GM23248 (cell line): ENCODE measurements around the gene RBBP5. TPM values are rescaled to one million over a fixed set of nuclear protein-coding genes. Genes with fewer than 3 reads are reported as not detected.

Experiments used
- DNase-seq: peaks from one replicate; pipeline ENCODE4 v3.0.0-alpha.2; 2015
- H2AFZ ChIP-seq: fragments of 200-600 bp; sonication (generic); 2 replicates; pipeline ENCODE4 v1.6.1; 2016; ENCODE audit warnings: antibody characterized with exemption
- H3F3A ChIP-seq: fragments of 200-600 bp; sonication (generic); 2 replicates; pipeline ENCODE4 v1.6.1; 2016; ENCODE audit warnings: mild to moderate bottlenecking, antibody characterized with exemption, mixed run types; ENCODE audit not compliant: insufficient read depth
- H3K27ac ChIP-seq: fragments of 200-600 bp; sonication (generic); 2 replicates; pipeline ENCODE4 v1.5.1; 2016; ENCODE audit warnings: mild to moderate bottlenecking
- H3K27me3 ChIP-seq: fragments of 200-600 bp; sonication (generic); replicated peaks from 2 replicates; pipeline ENCODE4 v1.6.1; 2016; ENCODE audit warnings: mild to moderate bottlenecking; ENCODE audit not compliant: insufficient read depth
- H3K36me3 ChIP-seq: fragments of 200-600 bp; sonication (generic); 2 replicates; pipeline ENCODE4 v1.6.1; 2016; ENCODE audit warnings: low read depth, mild to moderate bottlenecking
- H3K4me1 ChIP-seq: fragments of 200-600 bp; sonication (generic); 2 replicates; pipeline ENCODE4 v1.6.1; 2016; ENCODE audit warnings: mild to moderate bottlenecking; ENCODE audit not compliant: insufficient read depth
- H3K4me2 ChIP-seq: fragments of 200-600 bp; sonication (generic); one replicate; pipeline ENCODE4 v1.6.1; 2016; ENCODE audit warnings: mild to moderate bottlenecking; ENCODE audit not compliant: unreplicated experiment
- H3K4me3 ChIP-seq: fragments of 200-600 bp; sonication (generic); 2 replicates; pipeline ENCODE4 v1.5.1; 2016; ENCODE audit warnings: mild to moderate bottlenecking
- H3K79me2 ChIP-seq: fragments of 200-600 bp; sonication (generic); 2 replicates; pipeline ENCODE4 v1.6.1; 2016; ENCODE audit warnings: mild to moderate bottlenecking; ENCODE audit not compliant: insufficient read depth
- H3K9ac ChIP-seq: fragments of 200-600 bp; sonication (generic); 2 replicates; pipeline ENCODE4 v1.6.1; 2016; ENCODE audit warnings: mild to moderate bottlenecking
- H3K9me2 ChIP-seq: fragments of 200-600 bp; sonication (generic); 2 replicates; pipeline ENCODE4 v1.6.1; 2016; ENCODE audit warnings: mixed run types, mild to moderate bottlenecking, moderate library complexity; ENCODE audit not compliant: insufficient read depth
- H3K9me3 ChIP-seq: fragments of 200-600 bp; sonication (generic); one replicate; pipeline ENCODE4 v1.6.1; 2017; ENCODE audit warnings: low read depth
- H4K20me1 ChIP-seq: fragments of 200-600 bp; sonication (generic); 2 replicates; pipeline ENCODE4 v1.6.0; 2016; ENCODE audit not compliant: insufficient read depth
- EZH2 ChIP-seq: fragments of 200-600 bp; sonication (generic); IDR thresholded peaks from 2 replicates; pipeline ENCODE4 v1.6.1; 2018; ENCODE audit warnings: antibody characterized with exemption, mild to moderate bottlenecking; ENCODE audit not compliant: insufficient read depth, poor library complexity, severe bottlenecking
- EZH2phosphoT487 ChIP-seq: fragments of 200-600 bp; sonication (generic); IDR thresholded peaks from 2 replicates; pipeline ENCODE4 v1.6.1; 2018; ENCODE audit warnings: antibody characterized with exemption, moderate library complexity, mild to moderate bottlenecking, low read depth; ENCODE audit not compliant: insufficient read depth
- WGBS, 2 experiments: methylation state at CpG; one replicate each; pipeline ENCODE4 v1.1.6; 2015 to 2017; ENCODE audit warnings: low lambda C conversion rate in 2 of 2, low coverage in 1 of 2; ENCODE audit errors: missing lambda C conversion rate in 2 of 2; 5-methylcytosine and 5-hydroxymethylcytosine counted together
- in situ Hi-C: fragments of 300-500 bp; cut with MboI; formaldehyde crosslinking; loops from 2 replicates; pipeline ENCODE4 v1.15.0; 2020
- polyA plus RNA-seq: library from polyadenylated mRNA; unstranded; fragments of >200 nt; fragmentation: Nextera tagmentation; extraction: Ambion mirVana; gene quantifications from 2 replicates; pipeline ENCODE4 v1.2.1, GENCODE V29; 2016
- total RNA-seq: library from RNA; depleted of rRNA; stranded (reverse); fragments of >200 nt; shearing (Covaris generic); gene quantifications from 2 replicates; pipeline ENCODE4 v1.2.3, GENCODE V29; 2014

The RBBP5 gene
- total and polyA plus RNA-seq, 2 experiments from 2014 or later: 13.6 to 14.3 TPM

GRCh38 chr1:205109269-205109668 lies 12.5 kb downstream of the RBBP5 start:
- H3K9me2 ChIP-seq: no peaks in the 10 kb centered on the region
- H3K4me3 ChIP-seq: no peak overlapping the region
- no peaks in the 10 kb centered on the region for H4K20me1 ChIP-seq
- H3F3A ChIP-seq: no peaks in the 10 kb centered on the region
- DNase-seq: no peak
- in situ Hi-C loops: no loop called here
- H3K27ac ChIP-seq: no peak overlapping the region
- H3K4me2 ChIP-seq: no peak overlapping the region
- WGBS, 2 experiments: 97 to 100% methylated on average over 1 of the region's 1 CpG
- H3K36me3 ChIP-seq: peaks cover 30% of the 10 kb centered on the region
- no peaks in the 10 kb centered on the region for H3K27me3 ChIP-seq
- H3K4me1 ChIP-seq: no peaks in the 10 kb centered on the region
- TF ChIP-seq EZH2 (no peak), EZH2phosphoT487 (no peak)
- H2AFZ ChIP-seq: no peak overlapping the region
- H3K9me3 ChIP-seq: no peaks in the 10 kb centered on the region
- H3K9ac ChIP-seq: no peak overlapping the region
- H3K79me2 ChIP-seq: peaks cover 42% of the 10 kb centered on the region

GRCh38 chr1:205108464-205108863 lies 13.3 kb downstream of the RBBP5 start:
- H3K9me3 ChIP-seq: no peaks in the 10 kb centered on the region
- no peak overlapping the region for H3K9ac ChIP-seq
- H3F3A ChIP-seq: no peaks in the 10 kb centered on the region
- H3K27ac ChIP-seq: no peak overlapping the region
- 96 to 98% methylated on average over 4 of the region's 4 CpGs for WGBS, 2 experiments
- no peaks in the 10 kb centered on the region for H4K20me1 ChIP-seq
- H3K79me2 ChIP-seq: peaks cover 36% of the 10 kb centered on the region
- in situ Hi-C loops: no loop called here
- H3K27me3 ChIP-seq: no peaks in the 10 kb centered on the region
- H3K4me1 ChIP-seq: no peaks in the 10 kb centered on the region
- no peak overlapping the region for H3K4me3 ChIP-seq
- H3K36me3 ChIP-seq: peaks cover 30% of the 10 kb centered on the region
- no peak overlapping the region for H2AFZ ChIP-seq
- TF ChIP-seq EZH2 (no peak), EZH2phosphoT487 (no peak)
- DNase-seq: no peak
- H3K4me2 ChIP-seq: no peak overlapping the region
- H3K9me2 ChIP-seq: no peaks in the 10 kb centered on the region

DNA sequence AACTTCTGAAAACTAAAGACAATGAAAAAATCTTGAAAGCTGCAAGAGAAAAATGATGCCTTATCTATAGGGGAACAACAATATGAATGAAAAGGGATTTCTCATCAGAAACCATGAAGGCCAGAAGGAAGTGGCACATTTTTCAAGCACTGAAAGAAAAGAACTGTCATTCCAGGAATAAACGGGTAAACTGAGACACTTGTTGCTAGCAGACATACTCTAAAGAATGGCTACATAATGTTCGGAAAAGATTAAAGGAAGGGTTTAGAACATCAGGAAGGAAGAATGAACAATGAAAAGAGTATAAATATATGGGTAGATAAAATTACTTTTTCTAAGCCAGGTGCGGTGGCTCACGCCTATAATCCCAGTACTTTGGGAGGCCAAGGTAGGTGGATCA lies 14.5 kb downstream of the RBBP5 start:
- DNase-seq: no peak
- in situ Hi-C loops: no loop called here

DNA sequence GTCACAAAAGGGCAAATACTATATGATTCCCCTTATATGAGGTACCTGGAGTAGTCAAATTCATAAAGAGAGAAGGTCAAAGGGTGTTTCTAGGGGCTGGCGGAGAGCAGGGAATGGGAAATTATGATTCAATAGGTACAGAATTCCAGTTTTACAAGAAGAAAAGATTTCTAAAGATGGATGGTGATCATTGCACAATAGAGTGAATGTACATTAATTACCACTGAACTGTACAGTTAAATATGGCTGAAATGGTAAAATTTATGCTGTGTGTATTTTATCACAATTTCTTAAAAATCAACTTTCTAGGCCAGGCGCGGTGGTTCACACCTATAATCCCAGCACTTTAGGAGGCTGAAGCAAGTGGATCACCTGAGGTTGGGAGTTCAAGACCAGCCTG lies 19.4 kb downstream of the RBBP5 start:
- DNase-seq: no peak
- no peak overlapping the region for H3K4me3 ChIP-seq
- peaks cover 16% of the 10 kb centered on the region for H3K79me2 ChIP-seq
- in situ Hi-C loops: no loop called here
- H3K27me3 ChIP-seq: no peaks in the 10 kb centered on the region
- H3K9me3 ChIP-seq: no peaks in the 10 kb centered on the region
- no peaks in the 10 kb centered on the region for H3K9me2 ChIP-seq
- H3K4me2 ChIP-seq: no peak overlapping the region
- no peak overlapping the region for H2AFZ ChIP-seq
- H3K36me3 ChIP-seq: peaks cover 70% of the 10 kb centered on the region
- H3F3A ChIP-seq: no peaks in the 10 kb centered on the region
- H3K9ac ChIP-seq: no peak overlapping the region
- TF ChIP-seq EZH2phosphoT487: no peak
- no peak for TF ChIP-seq EZH2
- no peaks in the 10 kb centered on the region for H3K4me1 ChIP-seq
- no peaks in the 10 kb centered on the region for H4K20me1 ChIP-seq
- 96 to 100% methylated on average over 3 of the region's 3 CpGs for WGBS, 2 experiments
- no peak overlapping the region for H3K27ac ChIP-seq

More for the DNA sequence above, 14.5 kb downstream of the RBBP5 start:
- Histone ChIP-seq H4K20me1 (no peaks in the 10 kb centered on the region), H3K79me2 (peaks cover 30% of the 10 kb centered on the region), H2AFZ (no peak overlapping the region), H3K9ac (no peak overlapping the region), H3K36me3 (peaks cover 33% of the 10 kb centered on the region), H3K9me3 (no peaks in the 10 kb centered on the region), H3K4me3 (no peak overlapping the region), H3K27ac (no peak overlapping the region), H3K27me3 (no peaks in the 10 kb centered on the region), H3K4me2 (no peak overlapping the region), H3K9me2 (no peaks in the 10 kb centered on the region), H3K4me1 (no peaks in the 10 kb centered on the region), H3F3A (no peaks in the 10 kb centered on the region)
- WGBS, 2 experiments: 94 to 96% methylated on average over 4 of the region's 4 CpGs
- TF ChIP-seq EZH2 (no peak), EZH2phosphoT487 (no peak)

DNA sequence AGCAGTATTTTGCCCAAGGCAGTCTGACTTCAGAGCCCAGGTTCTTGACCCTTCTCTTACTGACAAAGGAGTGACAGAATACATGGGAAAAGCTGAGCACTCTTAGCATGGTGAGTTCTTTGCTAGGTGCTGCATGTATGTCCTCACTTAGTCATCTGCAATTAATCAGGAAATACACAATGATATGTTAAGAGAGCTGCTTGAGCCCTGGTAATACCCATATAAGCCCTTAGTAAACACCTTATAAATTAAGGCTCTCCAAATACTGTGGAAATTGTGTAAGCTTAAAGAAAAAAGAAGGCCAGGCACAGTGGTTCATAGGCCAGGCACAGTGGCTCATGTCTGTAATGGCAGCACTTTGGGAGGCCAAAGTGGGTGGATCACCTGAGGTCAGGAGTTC lies 23.5 kb downstream of the RBBP5 start:
- H3K36me3 ChIP-seq: peaks cover 87% of the 10 kb centered on the region
- no peaks in the 10 kb centered on the region for H3F3A ChIP-seq
- no peak overlapping the region for H3K4me3 ChIP-seq
- no peak overlapping the region for H2AFZ ChIP-seq
- no peaks in the 10 kb centered on the region for H3K4me1 ChIP-seq
- DNase-seq: no peak
- H3K79me2 ChIP-seq: no peaks in the 10 kb centered on the region
- H4K20me1 ChIP-seq: no peaks in the 10 kb centered on the region
- H3K9ac ChIP-seq: no peak overlapping the region
- H3K9me2 ChIP-seq: no peaks in the 10 kb centered on the region
- TF ChIP-seq EZH2 (no peak), EZH2phosphoT487 (no peak)
- H3K4me2 ChIP-seq: no peak overlapping the region
- no peaks in the 10 kb centered on the region for H3K9me3 ChIP-seq
- H3K27ac ChIP-seq: no peak overlapping the region
- H3K27me3 ChIP-seq: no peaks in the 10 kb centered on the region
- in situ Hi-C loops: no loop called here
